GM23248 (cell line): ENCODE data around the gene LGALS13. TPM values are rescaled to one million over a fixed set of nuclear protein-coding genes. Genes with fewer than 3 reads are reported as not detected.

Source experiments
- DNase-seq: peaks from one replicate; pipeline ENCODE4 v3.0.0-alpha.2; 2015
- H2AFZ ChIP-seq: fragments of 200-600 bp; sonication (generic); 2 replicates; pipeline ENCODE4 v1.6.1; 2016; ENCODE audit warnings: antibody characterized with exemption
- H3F3A ChIP-seq: fragments of 200-600 bp; sonication (generic); 2 replicates; pipeline ENCODE4 v1.6.1; 2016; ENCODE audit warnings: mild to moderate bottlenecking, antibody characterized with exemption, mixed run types; ENCODE audit not compliant: insufficient read depth
- H3K27ac ChIP-seq: fragments of 200-600 bp; sonication (generic); 2 replicates; pipeline ENCODE4 v1.5.1; 2016; ENCODE audit warnings: mild to moderate bottlenecking
- H3K27me3 ChIP-seq: fragments of 200-600 bp; sonication (generic); replicated peaks from 2 replicates; pipeline ENCODE4 v1.6.1; 2016; ENCODE audit warnings: mild to moderate bottlenecking; ENCODE audit not compliant: insufficient read depth
- H3K36me3 ChIP-seq: fragments of 200-600 bp; sonication (generic); 2 replicates; pipeline ENCODE4 v1.6.1; 2016; ENCODE audit warnings: low read depth, mild to moderate bottlenecking
- H3K4me1 ChIP-seq: fragments of 200-600 bp; sonication (generic); 2 replicates; pipeline ENCODE4 v1.6.1; 2016; ENCODE audit warnings: mild to moderate bottlenecking; ENCODE audit not compliant: insufficient read depth
- H3K4me2 ChIP-seq: fragments of 200-600 bp; sonication (generic); one replicate; pipeline ENCODE4 v1.6.1; 2016; ENCODE audit warnings: mild to moderate bottlenecking; ENCODE audit not compliant: unreplicated experiment
- H3K4me3 ChIP-seq: fragments of 200-600 bp; sonication (generic); 2 replicates; pipeline ENCODE4 v1.5.1; 2016; ENCODE audit warnings: mild to moderate bottlenecking
- H3K79me2 ChIP-seq: fragments of 200-600 bp; sonication (generic); 2 replicates; pipeline ENCODE4 v1.6.1; 2016; ENCODE audit warnings: mild to moderate bottlenecking; ENCODE audit not compliant: insufficient read depth
- H3K9ac ChIP-seq: fragments of 200-600 bp; sonication (generic); 2 replicates; pipeline ENCODE4 v1.6.1; 2016; ENCODE audit warnings: mild to moderate bottlenecking
- H3K9me2 ChIP-seq: fragments of 200-600 bp; sonication (generic); 2 replicates; pipeline ENCODE4 v1.6.1; 2016; ENCODE audit warnings: mixed run types, mild to moderate bottlenecking, moderate library complexity; ENCODE audit not compliant: insufficient read depth
- H3K9me3 ChIP-seq: fragments of 200-600 bp; sonication (generic); one replicate; pipeline ENCODE4 v1.6.1; 2017; ENCODE audit warnings: low read depth
- H4K20me1 ChIP-seq: fragments of 200-600 bp; sonication (generic); 2 replicates; pipeline ENCODE4 v1.6.0; 2016; ENCODE audit not compliant: insufficient read depth
- EZH2 ChIP-seq: fragments of 200-600 bp; sonication (generic); IDR thresholded peaks from 2 replicates; pipeline ENCODE4 v1.6.1; 2018; ENCODE audit warnings: antibody characterized with exemption, mild to moderate bottlenecking; ENCODE audit not compliant: insufficient read depth, poor library complexity, severe bottlenecking
- EZH2phosphoT487 ChIP-seq: fragments of 200-600 bp; sonication (generic); IDR thresholded peaks from 2 replicates; pipeline ENCODE4 v1.6.1; 2018; ENCODE audit warnings: antibody characterized with exemption, moderate library complexity, mild to moderate bottlenecking, low read depth; ENCODE audit not compliant: insufficient read depth
- WGBS, 2 experiments: methylation state at CpG; one replicate each; pipeline ENCODE4 v1.1.6; 2015 to 2017; ENCODE audit warnings: low lambda C conversion rate in 2 of 2, low coverage in 1 of 2; ENCODE audit errors: missing lambda C conversion rate in 2 of 2; 5-methylcytosine and 5-hydroxymethylcytosine counted together
- in situ Hi-C: fragments of 300-500 bp; cut with MboI; formaldehyde crosslinking; loops from 2 replicates; pipeline ENCODE4 v1.15.0; 2020
- polyA plus RNA-seq: library from polyadenylated mRNA; unstranded; fragments of >200 nt; fragmentation: Nextera tagmentation; extraction: Ambion mirVana; gene quantifications from 2 replicates; pipeline ENCODE4 v1.2.1, GENCODE V29; 2016
- total RNA-seq: library from RNA; depleted of rRNA; stranded (reverse); fragments of >200 nt; shearing (Covaris generic); gene quantifications from 2 replicates; pipeline ENCODE4 v1.2.3, GENCODE V29; 2014

The LGALS13 gene
- total and polyA plus RNA-seq, 2 experiments from 2014 or later = not detected

- H3K27me3 ChIP-seq = no peaks in the 10 kb centered on the region
- H3K79me2 ChIP-seq = no peaks in the 10 kb centered on the region
- WGBS, 2 experiments = 13 to 21% methylated on average over 4 of the region's 4 CpGs
- no peaks in the 10 kb centered on the region for H3K4me1 ChIP-seq
- H4K20me1 ChIP-seq = no peaks in the 10 kb centered on the region
- in situ Hi-C loops = no loop called here
- H3K27ac ChIP-seq = no peak overlapping the region
- H3K4me3 ChIP-seq = no peak overlapping the region
- no peaks in the 10 kb centered on the region for H3K9me2 ChIP-seq
- H2AFZ ChIP-seq = no peak overlapping the region
- peak; percentile 51 for DNase-seq
- H3K9ac ChIP-seq = no peak overlapping the region
- H3K4me2 ChIP-seq = no peak overlapping the region
- no peaks in the 10 kb centered on the region for H3K36me3 ChIP-seq
- no peak for TF ChIP-seq EZH2
- no peak for TF ChIP-seq EZH2phosphoT487
- H3K9me3 ChIP-seq = no peaks in the 10 kb centered on the region
- H3F3A ChIP-seq = no peaks in the 10 kb centered on the region
These were observed 3.2 kb upstream of the LGALS13 start for GRCh38 chr19:39599116-39599515.

DNA sequence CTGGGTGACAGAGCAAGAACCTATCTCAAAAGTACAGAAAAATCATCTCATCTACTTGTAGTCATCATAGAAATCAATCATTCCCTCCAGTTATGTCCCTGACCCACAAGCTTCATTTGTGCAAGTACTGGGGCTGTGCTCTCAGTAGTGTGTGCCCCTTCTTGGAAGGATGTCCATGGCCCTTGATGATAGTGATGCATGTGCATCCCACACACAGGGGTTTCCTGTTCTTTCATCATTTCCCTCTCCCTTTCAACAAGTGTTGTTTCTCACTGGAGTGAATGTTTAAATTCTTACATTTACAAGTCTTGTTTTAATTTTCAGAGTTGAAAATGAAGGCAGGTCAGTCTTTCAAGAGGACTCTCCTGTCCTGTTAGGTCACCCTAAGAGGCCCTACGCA lies 1.5 kb downstream of the LGALS13 start:
- H3K79me2 ChIP-seq = no peaks in the 10 kb centered on the region
- H3F3A ChIP-seq = no peaks in the 10 kb centered on the region
- TF ChIP-seq EZH2phosphoT487 (no peak), EZH2 (no peak)
- no peak overlapping the region for H3K9ac ChIP-seq
- WGBS, 2 experiments = 8 to 20% methylated on average over 1 of the region's 1 CpG
- no peak overlapping the region for H3K4me2 ChIP-seq
- H4K20me1 ChIP-seq = no peaks in the 10 kb centered on the region
- no peaks in the 10 kb centered on the region for H3K9me3 ChIP-seq
- H3K27ac ChIP-seq = no peak overlapping the region
- no peak overlapping the region for H3K4me3 ChIP-seq
- H3K27me3 ChIP-seq = peaks cover 8% of the 10 kb centered on the region; the same call in 1 of the 2 replicates
- H3K36me3 ChIP-seq = no peaks in the 10 kb centered on the region
- H3K4me1 ChIP-seq = no peaks in the 10 kb centered on the region
- no peak for DNase-seq
- in situ Hi-C loops = no loop called here
- no peak overlapping the region for H2AFZ ChIP-seq
- H3K9me2 ChIP-seq = no peaks in the 10 kb centered on the region

DNA sequence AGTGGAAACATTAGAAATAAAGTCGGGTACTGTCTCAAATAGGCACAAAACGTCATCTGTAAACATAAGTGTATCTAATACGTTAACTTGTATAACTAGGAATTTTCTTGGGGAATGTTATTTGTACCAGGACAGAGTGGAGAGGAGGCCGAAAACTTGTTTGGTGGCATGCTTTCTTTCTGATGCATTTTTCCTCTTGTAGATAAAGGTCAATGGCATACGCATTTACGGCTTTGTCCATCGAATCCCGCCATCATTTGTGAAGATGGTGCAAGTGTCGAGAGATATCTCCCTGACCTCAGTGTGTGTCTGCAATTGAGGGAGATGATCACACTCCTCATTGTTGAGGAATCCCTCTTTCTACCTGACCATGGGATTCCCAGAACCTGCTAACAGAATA lies 4.7 kb downstream of the LGALS13 start:
- no peak overlapping the region for H3K9ac ChIP-seq
- no peaks in the 10 kb centered on the region for H4K20me1 ChIP-seq
- no peaks in the 10 kb centered on the region for H3K9me3 ChIP-seq
- WGBS, 2 experiments = 57 to 59% methylated on average over 9 of the region's 9 CpGs
- H3K27ac ChIP-seq = no peak overlapping the region
- H3K4me3 ChIP-seq = no peak overlapping the region
- DNase-seq = no peak
- H3K4me1 ChIP-seq = no peaks in the 10 kb centered on the region
- TF ChIP-seq EZH2phosphoT487 (no peak), EZH2 (no peak)
- peaks cover 8% of the 10 kb centered on the region; the same call in 1 of the 2 replicates for H3K27me3 ChIP-seq
- H3F3A ChIP-seq = no peaks in the 10 kb centered on the region
- H3K36me3 ChIP-seq = no peaks in the 10 kb centered on the region
- H3K4me2 ChIP-seq = no peak overlapping the region
- in situ Hi-C loops = no loop called here
- no peak overlapping the region for H2AFZ ChIP-seq
- H3K9me2 ChIP-seq = no peaks in the 10 kb centered on the region
- H3K79me2 ChIP-seq = no peaks in the 10 kb centered on the region

GRCh38 chr19:39607561-39607960 lies 5.2 kb downstream of the LGALS13 start:
- in situ Hi-C loops = no loop called here
- H3K4me2 ChIP-seq = no peak overlapping the region
- H3F3A ChIP-seq = no peaks in the 10 kb centered on the region
- DNase-seq = no peak
- WGBS, 2 experiments = 28% methylated on average over 6 of the region's 6 CpGs
- no peak overlapping the region for H3K9ac ChIP-seq
- no peaks in the 10 kb centered on the region for H3K36me3 ChIP-seq
- no peak overlapping the region for H3K4me3 ChIP-seq
- H3K9me3 ChIP-seq = no peaks in the 10 kb centered on the region
- no peak for TF ChIP-seq EZH2
- no peaks in the 10 kb centered on the region for H3K9me2 ChIP-seq
- no peak overlapping the region for H3K27ac ChIP-seq
- peaks cover 8% of the 10 kb centered on the region; the same call in 1 of the 2 replicates for H3K27me3 ChIP-seq
- H4K20me1 ChIP-seq = no peaks in the 10 kb centered on the region
- no peaks in the 10 kb centered on the region for H3K79me2 ChIP-seq
- H2AFZ ChIP-seq = no peak overlapping the region
- no peaks in the 10 kb centered on the region for H3K4me1 ChIP-seq

DNA sequence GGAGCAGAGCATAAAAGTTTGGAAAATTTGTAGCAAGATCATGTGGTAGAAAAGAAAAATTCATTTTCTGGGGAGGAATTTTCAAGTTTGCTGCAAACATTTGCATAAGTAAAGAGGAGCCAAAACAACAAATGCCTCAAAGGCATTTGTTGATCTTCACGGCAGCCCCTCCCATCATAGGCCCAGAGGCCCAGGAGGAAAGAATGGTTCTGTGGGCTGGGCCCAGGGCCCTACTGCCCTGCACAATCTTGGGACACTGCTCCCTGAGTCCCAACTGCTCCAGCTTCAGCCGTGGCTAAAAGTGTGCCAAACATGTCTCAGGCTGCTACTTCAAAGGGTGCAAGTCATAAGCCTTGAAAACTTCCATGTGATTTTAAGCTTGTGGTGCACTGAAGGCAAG lies 11.3 kb downstream of the LGALS13 start:
- H3K4me3 ChIP-seq = no peak overlapping the region

More for the DNA sequence above, 11.3 kb downstream of the LGALS13 start:
- Histone ChIP-seq H3F3A (no peaks in the 10 kb centered on the region), H4K20me1 (no peaks in the 10 kb centered on the region), H3K27ac (no peak overlapping the region), H2AFZ (no peak overlapping the region), H3K79me2 (no peaks in the 10 kb centered on the region), H3K4me2 (no peak overlapping the region), H3K4me1 (no peaks in the 10 kb centered on the region), H3K36me3 (no peaks in the 10 kb centered on the region), H3K9me2 (no peaks in the 10 kb centered on the region), H3K9me3 (no peaks in the 10 kb centered on the region), H3K27me3 (no peaks in the 10 kb centered on the region), H3K9ac (no peak overlapping the region)
- in situ Hi-C loops = no loop called here
- DNase-seq = no peak
- TF ChIP-seq EZH2phosphoT487 = no peak
- no peak for TF ChIP-seq EZH2
- 7 to 10% methylated on average over 2 of the region's 2 CpGs for WGBS, 2 experiments
